ENCODE results near the gene CLUH.

Gene CLUH

GRCh38 chr17:2721603-2722002, 10.0 kb upstream of the CLUH start:
- DNase-seq, result no peak

GRCh38 chr17:2719861-2720260, 8.3 kb upstream of the CLUH start:
- DNase-seq, result no peak

DNA sequence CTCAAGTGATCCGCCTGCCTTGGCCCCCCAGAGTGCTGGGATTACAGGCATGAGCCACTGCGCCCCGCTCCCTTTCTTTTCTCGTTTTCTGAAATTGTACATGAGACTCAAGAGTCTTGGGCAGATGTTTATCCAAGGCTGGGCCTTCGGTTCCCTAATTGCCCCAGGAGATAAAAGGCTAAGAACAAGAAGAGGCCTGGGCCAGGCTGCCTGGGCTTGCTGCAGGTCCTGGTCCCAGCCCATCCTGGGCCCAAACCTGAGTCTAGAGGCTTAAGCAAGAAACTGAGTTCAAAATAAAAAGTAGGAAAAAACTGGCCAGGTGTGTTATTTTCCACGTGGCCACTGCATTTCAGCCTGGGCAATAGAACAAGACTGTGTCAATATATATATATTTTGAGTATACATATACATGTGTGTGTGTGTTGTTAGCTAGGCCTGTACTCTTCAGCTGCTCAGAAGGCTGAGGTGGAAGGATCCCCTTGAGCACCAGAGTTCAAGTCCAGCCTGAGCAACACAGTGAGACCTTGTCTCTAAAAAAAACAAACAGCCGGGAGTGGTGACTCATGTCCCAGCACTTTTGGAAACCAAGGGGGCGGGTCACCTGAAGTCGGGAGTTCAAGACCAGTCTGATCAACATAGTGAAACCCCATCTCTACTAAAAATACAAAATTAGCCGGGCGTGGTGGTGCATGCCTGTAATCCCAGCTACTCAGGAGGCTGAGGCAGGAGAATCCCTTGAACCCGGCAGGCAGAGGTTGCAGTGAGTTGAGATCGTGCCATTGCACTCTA, 6.8 kb upstream of the CLUH start:
- DNase-seq, result peak; percentile 16

GRCh38 chr17:2716649-2717048, 5.1 kb upstream of the CLUH start:
- DNase-seq, result no peak

- no peak for DNase-seq
Observed at GRCh38 chr17:2713881-2714280, 2.3 kb upstream of the CLUH start.

GRCh38 chr17:2712300-2713043, 908 bp upstream of the CLUH start:
- no peak for DNase-seq

DNA sequence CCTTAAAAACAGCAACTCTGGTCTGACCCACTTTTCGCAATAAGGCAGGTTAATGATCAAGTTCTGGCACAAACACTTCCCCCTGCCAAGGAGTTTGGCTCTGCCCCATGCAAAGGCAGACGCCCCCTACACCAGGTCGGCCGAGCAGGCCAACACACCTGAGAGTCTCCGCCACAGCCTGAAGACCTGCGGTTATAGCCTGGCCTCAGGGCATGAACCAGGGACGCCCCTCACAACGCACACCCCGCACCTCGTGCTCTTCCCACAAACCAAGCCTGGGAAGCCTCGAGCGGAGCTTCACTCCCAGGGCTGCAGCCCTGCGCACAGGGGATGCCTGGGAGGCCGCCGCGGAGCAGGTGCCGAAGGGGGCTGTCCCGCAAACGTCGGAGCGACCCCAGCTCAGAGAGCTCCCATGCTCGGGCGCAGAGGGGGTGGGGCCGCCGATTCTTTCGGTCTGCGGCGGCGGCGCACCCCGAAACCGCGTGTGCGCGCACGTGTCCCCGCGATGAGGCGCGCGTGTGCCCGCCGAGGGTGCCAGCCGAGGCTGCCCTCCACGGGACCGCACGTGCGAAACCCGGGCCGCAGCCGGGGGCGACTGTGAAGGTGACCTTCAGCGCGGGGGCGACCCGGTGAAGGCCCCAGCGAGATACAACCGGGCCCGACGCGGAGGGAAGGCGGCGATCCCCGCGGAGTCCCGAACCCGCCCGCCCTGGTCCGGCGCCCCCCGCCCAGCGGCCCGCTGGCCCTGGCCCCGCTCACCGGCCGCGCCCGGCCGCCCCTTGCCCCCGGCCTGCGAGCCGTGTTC, 559 bp downstream of the CLUH start:
- DNase-seq, result no peak

DNA sequence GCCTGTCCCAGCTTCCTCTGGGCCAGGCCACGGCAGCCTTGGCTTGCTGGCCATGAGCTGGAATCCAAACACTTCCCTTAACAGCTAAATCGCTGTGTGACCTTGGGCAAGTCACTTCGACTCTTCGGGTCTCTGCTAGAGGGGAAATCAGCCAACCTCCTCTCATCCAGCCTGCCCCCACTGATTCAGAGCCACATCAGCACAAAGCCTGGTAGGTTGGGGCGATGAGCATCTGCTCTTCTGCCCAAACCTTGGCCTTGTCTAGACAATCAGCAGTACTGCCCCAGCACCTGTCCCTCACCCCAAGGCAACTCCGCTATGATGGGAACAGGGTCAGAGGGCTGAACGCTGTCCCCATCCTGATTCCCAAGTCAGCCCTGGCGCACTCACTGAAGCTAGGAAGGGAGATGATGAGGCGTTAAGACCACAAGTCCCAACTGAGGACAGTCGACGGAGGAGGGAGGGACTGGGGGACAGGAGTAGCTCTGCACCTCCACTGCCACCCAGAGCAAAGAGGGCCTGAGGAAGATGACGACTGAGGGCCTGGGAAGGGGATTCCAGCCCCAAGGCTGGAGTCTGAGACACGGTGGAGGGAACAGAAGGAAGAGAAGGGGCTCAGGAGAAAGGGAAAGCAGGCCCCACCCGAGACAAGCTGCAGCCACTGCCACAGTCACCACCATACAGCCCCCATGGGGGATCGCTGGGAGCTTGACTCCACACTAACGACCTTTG, 1.3 kb downstream of the CLUH start:
- DNase-seq, result no peak

DNA sequence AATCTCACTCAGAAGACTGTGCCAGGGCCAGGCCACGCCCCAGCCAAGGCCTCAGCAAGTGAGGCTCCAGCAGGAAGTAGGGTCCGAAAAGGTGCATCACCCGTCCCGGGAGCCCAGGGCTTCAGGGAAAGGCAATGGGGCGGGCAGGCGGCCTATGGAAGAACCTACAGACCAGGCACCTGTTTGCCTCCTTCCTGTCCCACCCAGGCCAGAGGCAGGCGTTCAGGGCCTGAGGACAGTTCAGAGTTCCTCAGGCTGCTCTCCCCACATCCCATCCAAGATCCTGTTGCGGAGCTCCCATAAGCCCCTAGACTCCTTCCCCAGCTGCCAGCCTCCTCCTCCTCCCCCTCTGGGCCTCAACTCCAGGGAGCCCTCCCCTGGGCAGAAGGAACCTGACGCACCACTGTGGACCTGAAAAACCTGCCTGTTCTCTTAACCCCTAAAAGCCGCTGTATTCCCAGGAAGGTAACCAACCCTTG, 2.3 kb downstream of the CLUH start:
- DNase-seq, result no peak

- no peak for DNase-seq
Observed at GRCh38 chr17:2708585-2709182, 2.9 kb downstream of the CLUH start.

- no peak for DNase-seq
Observed at GRCh38 chr17:2707721-2708584, 3.6 kb downstream of the CLUH start.

DNA sequence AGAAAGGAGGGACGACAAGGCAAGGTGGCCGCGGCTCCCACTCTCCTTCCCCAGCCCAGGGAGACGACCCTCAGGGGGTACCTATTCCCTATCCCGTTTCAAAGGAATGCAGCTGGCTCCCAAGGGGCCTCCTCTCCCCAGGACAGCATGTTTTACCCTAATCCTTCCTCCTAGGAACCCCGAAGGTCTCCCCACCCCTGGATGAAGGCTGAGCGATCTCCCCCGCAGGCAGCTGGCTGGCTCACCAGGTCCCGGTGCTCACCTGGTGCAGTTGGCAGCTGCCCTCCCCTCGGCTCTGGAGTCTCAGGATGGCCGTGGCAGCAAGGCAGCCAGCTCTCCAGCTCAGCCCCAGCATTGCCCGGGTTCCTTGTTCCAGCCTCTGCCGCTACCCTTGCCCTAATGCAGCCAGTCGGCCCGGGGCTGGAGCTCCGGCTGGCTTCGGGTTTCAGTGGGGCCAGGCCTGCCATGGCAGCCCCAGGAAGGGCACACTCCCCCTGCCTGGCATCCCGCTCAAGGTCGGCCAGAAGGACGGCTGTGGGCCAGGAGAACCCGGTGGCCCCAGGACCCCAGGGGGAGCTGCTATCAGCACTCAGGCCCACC, 4.6 kb downstream of the CLUH start:
- DNase-seq, result no peak

- DNase-seq, result no peak
Observed at GRCh38 chr17:2705888-2706795, 5.4 kb downstream of the CLUH start.

- no peak for DNase-seq
Observed at GRCh38 chr17:2705263-2705662, 6.3 kb downstream of the CLUH start.

GRCh38 chr17:2704890-2705248, 6.7 kb downstream of the CLUH start:
- DNase-seq, result no peak

DNA sequence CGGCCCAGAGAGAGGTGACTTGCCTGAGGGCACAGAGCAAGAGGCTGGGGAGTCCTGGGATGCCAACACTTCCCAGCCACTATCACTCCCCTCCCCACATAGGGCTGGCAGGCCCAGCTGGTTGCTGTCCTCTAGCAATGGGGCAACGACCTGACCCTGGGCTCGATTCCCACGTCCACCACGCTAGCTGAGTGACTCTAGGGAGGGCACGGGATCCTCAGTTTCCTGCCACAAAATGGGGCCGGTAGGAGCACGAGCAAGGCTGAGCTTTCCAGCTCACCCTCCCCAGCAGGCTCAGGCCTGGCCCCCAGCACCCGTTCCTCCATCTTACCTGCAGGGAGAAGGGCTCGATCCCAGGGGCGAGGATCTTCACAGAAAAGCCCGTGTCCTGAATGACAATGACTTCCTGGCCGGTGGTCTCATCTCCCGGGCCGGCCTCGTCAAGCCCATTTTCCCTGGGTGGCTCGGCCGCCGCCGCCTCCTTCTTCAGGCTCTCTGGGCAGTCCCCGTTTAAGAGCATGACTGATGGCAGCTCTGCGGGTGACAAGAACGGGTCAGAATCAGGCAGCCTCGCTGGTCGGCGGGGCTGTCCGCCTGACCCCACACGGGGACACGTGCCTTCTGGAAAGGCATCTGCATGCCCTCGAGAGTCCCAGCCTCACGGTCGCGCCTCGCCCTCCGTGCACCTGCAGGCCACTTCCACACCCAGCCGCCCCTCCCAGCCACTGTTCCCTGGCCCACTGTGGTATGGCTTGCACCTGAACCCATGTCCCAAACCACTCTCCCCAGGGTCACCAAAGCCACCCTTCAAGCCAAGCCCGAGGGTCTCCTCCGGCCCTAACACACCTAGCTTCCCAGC, 7.3 kb downstream of the CLUH start:
- DNase-seq, result no peak

DNA sequence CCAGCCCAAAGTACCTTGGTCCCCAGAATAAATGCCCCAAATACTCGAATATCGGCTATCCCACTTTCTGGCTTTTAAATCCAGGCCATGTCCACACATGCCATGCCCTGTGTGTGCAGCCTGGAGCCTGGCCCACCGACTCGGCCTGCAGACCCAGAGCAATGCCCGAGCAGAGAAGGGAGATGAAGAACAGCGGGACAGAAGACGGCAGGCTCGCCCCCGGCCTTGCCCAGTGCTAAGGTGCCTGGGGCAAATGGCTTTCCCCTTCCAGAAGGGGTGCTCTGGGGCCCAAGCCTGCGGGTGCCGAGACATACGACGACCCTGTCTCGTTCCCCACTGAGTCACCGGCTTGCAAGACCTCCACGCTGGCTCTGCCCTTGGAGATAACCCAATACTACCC, 8.0 kb downstream of the CLUH start:
- DNase-seq, result no peak

DNA sequence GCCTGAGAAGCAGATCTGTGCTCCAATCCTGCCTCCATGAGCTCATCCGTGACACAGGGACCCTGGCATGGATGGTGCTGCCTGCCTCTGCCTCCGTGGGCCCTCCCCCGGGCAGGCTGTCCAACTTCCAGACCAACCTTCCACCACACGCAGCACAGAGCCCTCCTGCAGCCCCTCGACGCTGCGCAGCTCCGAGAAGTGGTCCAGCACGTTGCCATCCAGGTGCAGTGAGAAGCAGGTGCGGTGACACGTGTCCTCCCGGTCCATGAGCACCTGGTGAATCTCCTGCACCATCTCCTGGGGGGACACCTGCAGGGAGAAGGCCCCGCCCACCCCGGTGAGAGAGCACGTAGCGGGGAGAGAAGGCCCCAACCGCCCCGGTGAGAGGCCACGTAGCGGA, 8.4 kb downstream of the CLUH start:
- DNase-seq, result no peak

All from fibroblast of skin of scalp (primary cell).